ENCODE results near the gene NENF. TPM values are rescaled to one million over a fixed set of nuclear protein-coding genes. Genes with fewer than 3 reads are reported as not detected.
A peak's percentile ranks its signal among the peaks of the same experiment; 100 is the strongest.

The NENF gene
- total RNA-seq, 3 donors from 2014 or later = 78.9 to 142 (median 142) TPM

DNA sequence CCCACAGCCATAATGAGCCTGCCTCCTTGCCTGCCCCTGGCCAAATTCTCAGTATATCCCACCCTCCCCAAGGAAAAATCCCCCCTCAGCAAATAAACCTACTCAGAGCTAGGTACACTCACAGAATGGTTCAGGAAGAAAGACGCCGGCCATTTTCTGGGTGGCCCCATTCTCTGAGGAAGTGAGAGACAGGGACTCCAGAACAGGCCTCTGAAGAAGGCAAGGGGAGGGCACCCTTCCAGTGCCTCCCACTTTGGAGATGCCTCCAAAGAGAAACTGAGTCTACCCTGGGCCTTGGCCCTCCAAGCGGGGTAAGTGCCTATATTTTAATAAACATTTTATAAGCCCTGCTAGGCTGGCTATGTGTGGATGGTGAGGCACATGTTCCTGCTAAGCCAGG is 20.3 kb upstream of the NENF start:
- no peak overlapping the region for H3K4me3 ChIP-seq
- H3K36me3 ChIP-seq = no peaks in the 10 kb centered on the region
- DNase-seq (ENCODE audit: low spot score in 2 of 2) = no peak
- TF ChIP-seq, protein P1, sequence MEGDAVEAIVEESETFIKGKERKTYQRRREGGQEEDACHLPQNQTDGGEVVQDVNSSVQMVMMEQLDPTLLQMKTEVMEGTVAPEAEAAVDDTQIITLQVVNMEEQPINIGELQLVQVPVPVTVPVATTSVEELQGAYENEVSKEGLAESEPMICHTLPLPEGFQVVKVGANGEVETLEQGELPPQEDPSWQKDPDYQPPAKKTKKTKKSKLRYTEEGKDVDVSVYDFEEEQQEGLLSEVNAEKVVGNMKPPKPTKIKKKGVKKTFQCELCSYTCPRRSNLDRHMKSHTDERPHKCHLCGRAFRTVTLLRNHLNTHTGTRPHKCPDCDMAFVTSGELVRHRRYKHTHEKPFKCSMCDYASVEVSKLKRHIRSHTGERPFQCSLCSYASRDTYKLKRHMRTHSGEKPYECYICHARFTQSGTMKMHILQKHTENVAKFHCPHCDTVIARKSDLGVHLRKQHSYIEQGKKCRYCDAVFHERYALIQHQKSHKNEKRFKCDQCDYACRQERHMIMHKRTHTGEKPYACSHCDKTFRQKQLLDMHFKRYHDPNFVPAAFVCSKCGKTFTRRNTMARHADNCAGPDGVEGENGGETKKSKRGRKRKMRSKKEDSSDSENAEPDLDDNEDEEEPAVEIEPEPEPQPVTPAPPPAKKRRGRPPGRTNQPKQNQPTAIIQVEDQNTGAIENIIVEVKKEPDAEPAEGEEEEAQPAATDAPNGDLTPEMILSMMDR (IDR thresholded peaks at IDR 0.05) = no peak
- TF ChIP-seq POLR2A (IDR thresholded peaks at IDR 0.05) = no peak
- TF ChIP-seq POLR2AphosphoS5 (IDR thresholded peaks at IDR 0.05) = no peak
- no peaks in the 10 kb centered on the region for H3K4me1 ChIP-seq
- no peaks in the 10 kb centered on the region for H3K27me3 ChIP-seq
- H3K27ac ChIP-seq = no peak overlapping the region
- H3K9me3 ChIP-seq = no peaks in the 10 kb centered on the region
- intact Hi-C loops (cut with DNase I; ENCODE audit: low total_unique reads) = no loop called here

DNA sequence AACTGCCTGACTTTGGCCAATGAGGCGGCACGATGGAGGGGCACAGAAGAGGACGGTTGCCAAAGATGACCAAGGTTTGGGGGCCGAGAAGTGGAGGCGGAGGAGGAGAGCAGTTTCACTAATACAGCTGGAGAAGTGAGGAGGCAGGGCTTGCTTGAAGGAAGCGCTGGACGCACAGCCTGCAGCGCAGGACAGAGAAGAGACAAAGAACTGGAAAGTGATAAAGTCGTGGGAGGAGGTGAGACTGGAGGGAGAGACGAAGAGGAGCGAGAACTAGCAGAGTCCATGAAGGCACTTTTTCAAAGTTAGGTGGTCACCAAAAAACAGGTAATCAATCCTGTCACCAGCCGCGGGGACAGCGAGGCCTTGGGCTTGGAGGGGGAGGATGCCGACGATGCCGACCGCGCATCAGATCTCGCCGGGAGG is 18.8 kb upstream of the NENF start:
- Histone ChIP-seq H3K9me3 (no peaks in the 10 kb centered on the region), H3K27me3 (no peaks in the 10 kb centered on the region), H3K4me1 (no peaks in the 10 kb centered on the region), H3K36me3 (no peaks in the 10 kb centered on the region), H3K4me3 (peak overlapping the region; percentile 82 to 90 (median 90)), H3K27ac (no peak overlapping the region)
- no peak for DNase-seq (ENCODE audit: low spot score in 2 of 2)
- TF ChIP-seq, protein P1 (IDR thresholded peaks at IDR 0.05) = no peak
- no peak for TF ChIP-seq POLR2A (IDR thresholded peaks at IDR 0.05)
- TF ChIP-seq POLR2AphosphoS5 (IDR thresholded peaks at IDR 0.05) = no peak
- intact Hi-C loops (cut with DNase I; ENCODE audit: low total_unique reads) = no loop called here

DNA sequence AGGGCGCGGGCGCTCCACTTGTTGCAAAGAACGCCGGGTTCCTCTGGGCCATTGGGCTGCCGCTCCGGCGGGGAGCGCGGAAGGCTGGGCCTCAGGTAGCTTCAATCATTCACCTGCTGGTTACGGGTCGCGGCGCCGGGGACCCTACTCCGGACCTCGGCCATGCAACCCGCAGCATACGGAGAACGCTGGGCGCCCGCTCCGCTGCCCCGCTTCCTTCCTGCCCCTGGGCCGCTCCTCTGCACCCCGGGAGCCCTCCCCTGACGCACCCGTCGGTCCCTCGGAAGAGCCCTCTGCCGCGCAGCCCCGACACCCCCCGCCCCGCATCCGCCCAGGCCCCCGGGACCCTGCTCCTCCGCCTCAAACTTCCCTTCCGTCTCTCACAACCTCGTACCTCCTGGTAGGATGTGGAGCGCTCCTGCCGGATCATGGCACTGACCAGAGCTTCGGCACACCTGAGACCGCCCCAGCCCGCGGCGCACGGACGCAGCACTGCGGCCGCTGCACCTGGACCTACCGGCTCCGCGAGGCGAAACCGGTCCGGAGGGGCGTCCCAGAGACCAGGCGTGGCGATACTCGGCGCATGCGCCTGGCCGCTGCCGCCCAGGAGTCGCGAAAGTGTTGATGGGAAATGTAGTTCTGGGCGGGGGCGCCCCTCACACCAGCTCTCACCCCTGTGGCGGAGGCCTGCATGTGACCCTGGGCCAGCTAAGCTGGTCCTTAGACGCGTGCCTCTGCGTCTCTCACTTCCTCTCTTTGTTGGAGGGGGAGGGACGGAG is 18.2 kb upstream of the NENF start, which contains the start of gene PACC1:
TSS of gene PACC1 (minus strand) at position 559 of the 779 bp plus-strand sequence. CDS start at position 430, 129 bp downstream.
- peak within 1 kb of the TSS; percentile 34 to 63 for H3K27ac ChIP-seq
- H3K9me3 ChIP-seq = no peaks in the 10 kb centered on the region
- peak; percentile 79 for DNase-seq (ENCODE audit: low spot score in 2 of 2)
- peak within 1 kb of the TSS; percentile 82 to 90 (median 90) for H3K4me3 ChIP-seq
- no peaks in the 10 kb centered on the region for H3K36me3 ChIP-seq
- intact Hi-C loops (cut with DNase I; ENCODE audit: low total_unique reads) = no loop called here
- H3K27me3 ChIP-seq = no peaks in the 10 kb centered on the region
- TF ChIP-seq, protein P1 (IDR thresholded peaks at IDR 0.05) = no peak
- TF ChIP-seq POLR2A (IDR thresholded peaks at IDR 0.05) = peak; percentile 50
- peak in 2 of 3 donors; percentile 29 to 35 for TF ChIP-seq POLR2AphosphoS5 (IDR thresholded peaks at IDR 0.05)
- H3K4me1 ChIP-seq = no peaks in the 10 kb centered on the region

DNA sequence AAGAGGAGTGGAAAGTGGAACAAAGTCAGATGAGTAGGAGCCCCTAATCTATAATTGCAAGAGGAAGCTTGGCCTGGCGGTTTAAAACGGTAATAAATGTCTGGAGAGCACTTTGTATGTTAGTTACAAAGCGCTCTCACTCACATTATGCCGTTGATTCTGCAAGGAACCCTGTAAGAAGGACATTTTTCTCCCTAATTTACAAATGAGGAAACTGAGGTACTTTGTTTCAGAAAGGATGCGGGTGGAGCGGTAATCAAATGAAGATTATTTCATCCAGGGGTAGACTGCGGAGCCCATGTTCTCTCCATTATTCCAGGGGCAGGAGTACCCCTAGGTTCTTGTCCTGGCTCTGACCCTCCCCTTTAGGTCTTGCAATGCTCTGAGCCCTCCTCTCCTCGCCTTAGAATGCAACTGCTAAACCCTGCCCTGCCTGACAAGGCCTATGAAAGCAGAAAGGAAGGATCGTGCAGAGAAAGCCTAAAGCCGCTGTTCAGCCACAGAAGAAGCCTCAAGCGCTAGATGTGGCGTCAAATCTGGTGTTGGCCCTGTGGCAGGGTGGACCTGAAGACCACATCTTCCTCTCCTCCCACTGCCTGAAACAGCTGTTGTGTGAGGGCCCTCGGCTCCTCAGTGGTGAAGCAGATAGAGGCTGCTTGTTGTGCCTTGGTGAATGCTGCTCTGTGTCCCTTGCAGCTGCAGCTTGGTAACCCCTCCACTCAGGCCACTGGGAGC is 17.4 kb upstream of the NENF start:
- Histone ChIP-seq H3K4me3 (peak overlapping the region; percentile 82 to 90 (median 90)), H3K27ac (peak overlapping the region; percentile 34 to 63), H3K36me3 (no peaks in the 10 kb centered on the region), H3K4me1 (no peaks in the 10 kb centered on the region), H3K27me3 (no peaks in the 10 kb centered on the region), H3K9me3 (no peaks in the 10 kb centered on the region)
- no peak for DNase-seq (ENCODE audit: low spot score in 2 of 2)
- TF ChIP-seq POLR2AphosphoS5 (IDR thresholded peaks at IDR 0.05) (no peak), POLR2A (IDR thresholded peaks at IDR 0.05) (no peak)
- TF ChIP-seq, protein P1 (IDR thresholded peaks at IDR 0.05) = no peak
- intact Hi-C loops (cut with DNase I; ENCODE audit: low total_unique reads) = no loop called here

DNA sequence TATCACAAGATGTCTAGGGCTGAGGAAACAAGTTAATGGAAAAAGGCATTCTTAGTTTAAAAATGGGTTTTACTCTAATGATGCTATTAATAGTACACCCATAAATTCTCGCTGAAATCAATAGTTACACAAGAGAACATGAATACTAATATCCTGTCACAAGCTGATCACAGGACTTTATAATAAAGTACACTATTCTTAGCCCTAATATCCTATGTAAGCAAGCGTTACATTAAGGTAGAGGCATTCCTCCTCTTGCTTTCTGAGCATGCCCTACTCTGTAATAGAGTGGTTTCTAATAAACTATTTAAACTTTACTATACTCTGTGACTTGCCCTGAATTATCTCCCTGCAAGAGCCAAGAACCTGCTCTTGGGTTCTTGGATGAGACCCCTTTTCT is 11.6 kb upstream of the NENF start:
- Histone ChIP-seq H3K9me3 (no peaks in the 10 kb centered on the region), H3K36me3 (no peaks in the 10 kb centered on the region), H3K4me1 (no peaks in the 10 kb centered on the region), H3K4me3 (no peak overlapping the region), H3K27me3 (no peaks in the 10 kb centered on the region), H3K27ac (no peak overlapping the region)
- intact Hi-C loops (cut with DNase I; ENCODE audit: low total_unique reads) = no loop called here
- DNase-seq (ENCODE audit: low spot score in 2 of 2) = no peak
- TF ChIP-seq POLR2A (IDR thresholded peaks at IDR 0.05) (no peak), POLR2AphosphoS5 (IDR thresholded peaks at IDR 0.05) (no peak)
- TF ChIP-seq, protein P1 (IDR thresholded peaks at IDR 0.05) = no peak

All from breast epithelium (tissue), 4 donors.